GM19035 (cell line): Measurements from ENCODE around the gene PHACTR4.
A peak's percentile ranks its signal among the peaks of the same experiment; 100 is the strongest.
"Not testable (repeated sequence)": the region's sequence is repeated elsewhere in the genome, so short reads cannot be mapped to it uniquely, and the experiment has no call there.

Source experiments
- ATAC-seq: cut with Tn5 transposase; IDR thresholded peaks from one replicate; pipeline ENCODE4 v1.9.1; 2021; ENCODE audit not compliant: unreplicated experiment

PHACTR4 gene

DNA sequence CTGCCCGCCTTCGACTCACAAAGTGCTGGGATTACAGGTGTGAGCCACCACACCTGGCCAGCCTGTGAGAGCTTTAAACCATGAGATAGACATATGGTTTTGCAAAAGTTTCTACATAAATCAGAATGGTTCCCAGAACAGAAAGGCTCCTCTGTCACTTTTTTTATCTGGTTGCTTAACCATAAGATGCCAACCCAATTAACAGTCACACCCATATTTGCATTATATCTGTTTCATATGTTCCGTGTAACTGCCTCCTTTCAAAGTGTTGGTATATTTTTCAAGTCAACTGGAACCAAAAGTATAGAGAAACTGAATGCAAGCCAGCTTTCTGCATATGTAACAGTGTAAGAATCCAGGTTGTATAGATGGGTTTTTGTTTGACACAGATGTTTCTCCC lies 112.6 kb downstream of the PHACTR4 start:
- ATAC-seq = no peak

- ATAC-seq = no peak
Observed at GRCh38 chr1:28482702-28483101, 113.2 kb downstream of the PHACTR4 start.

DNA sequence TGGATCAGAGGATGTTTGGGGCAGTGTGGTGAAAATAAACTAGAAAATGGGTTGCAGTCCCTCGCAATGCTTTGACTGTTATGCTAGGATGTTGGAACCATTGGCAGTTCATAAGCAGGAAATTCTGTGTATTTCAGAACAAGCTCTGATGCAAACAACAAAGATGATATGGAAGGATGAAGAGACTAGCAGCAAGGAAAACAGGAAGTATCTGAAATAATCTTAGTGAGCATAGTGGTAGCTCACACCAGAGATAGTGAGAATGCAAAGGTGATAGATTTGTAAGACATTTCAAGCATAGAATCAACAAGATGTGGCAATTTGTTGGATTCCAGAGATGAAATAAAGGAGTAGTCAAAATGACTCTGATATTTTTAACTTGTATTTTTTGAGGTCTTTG lies 125.2 kb downstream of the PHACTR4 start:
- no peak for ATAC-seq

DNA sequence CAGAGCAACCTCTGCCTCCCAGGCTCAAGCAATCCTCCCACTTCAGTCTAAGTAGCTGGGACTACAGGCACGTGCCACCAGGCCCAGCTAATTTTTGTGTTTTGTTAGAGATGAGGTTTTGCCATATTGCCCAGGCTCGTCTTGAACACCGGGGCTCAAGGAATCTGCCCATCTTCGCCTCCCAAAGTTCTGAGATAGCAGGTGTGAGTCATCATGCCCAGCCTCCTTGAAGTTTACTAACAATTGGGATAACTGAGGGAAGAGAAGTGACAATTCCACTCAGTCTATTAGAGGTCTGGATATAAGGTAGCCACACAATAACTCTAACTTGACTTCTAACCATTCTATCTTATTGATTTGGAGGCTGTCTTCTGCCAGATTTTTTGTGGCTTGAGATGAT lies 130.0 kb downstream of the PHACTR4 start:
- ATAC-seq = no peak

- no peak for ATAC-seq
Observed at GRCh38 chr1:28501925-28502324, 132.4 kb downstream of the PHACTR4 start.

DNA sequence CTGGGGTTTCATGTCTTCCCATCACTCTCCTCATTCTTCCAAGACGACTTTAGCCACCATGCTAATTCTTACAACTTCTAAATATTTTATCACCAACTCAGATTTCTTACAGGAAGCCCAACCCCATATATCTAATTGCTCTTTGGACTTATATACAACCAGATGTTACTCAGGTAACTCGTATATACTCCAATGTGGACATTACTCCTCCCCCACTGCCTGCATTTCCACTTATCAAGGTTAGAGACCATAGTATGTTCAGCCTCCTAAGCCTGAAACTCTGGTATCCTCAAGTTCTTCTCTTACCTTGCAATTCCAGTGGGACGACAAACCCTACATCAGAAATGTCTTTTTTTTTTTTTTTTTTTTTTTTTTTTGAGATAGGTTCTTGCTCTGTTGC lies 133.6 kb downstream of the PHACTR4 start:
- ATAC-seq = no peak

DNA sequence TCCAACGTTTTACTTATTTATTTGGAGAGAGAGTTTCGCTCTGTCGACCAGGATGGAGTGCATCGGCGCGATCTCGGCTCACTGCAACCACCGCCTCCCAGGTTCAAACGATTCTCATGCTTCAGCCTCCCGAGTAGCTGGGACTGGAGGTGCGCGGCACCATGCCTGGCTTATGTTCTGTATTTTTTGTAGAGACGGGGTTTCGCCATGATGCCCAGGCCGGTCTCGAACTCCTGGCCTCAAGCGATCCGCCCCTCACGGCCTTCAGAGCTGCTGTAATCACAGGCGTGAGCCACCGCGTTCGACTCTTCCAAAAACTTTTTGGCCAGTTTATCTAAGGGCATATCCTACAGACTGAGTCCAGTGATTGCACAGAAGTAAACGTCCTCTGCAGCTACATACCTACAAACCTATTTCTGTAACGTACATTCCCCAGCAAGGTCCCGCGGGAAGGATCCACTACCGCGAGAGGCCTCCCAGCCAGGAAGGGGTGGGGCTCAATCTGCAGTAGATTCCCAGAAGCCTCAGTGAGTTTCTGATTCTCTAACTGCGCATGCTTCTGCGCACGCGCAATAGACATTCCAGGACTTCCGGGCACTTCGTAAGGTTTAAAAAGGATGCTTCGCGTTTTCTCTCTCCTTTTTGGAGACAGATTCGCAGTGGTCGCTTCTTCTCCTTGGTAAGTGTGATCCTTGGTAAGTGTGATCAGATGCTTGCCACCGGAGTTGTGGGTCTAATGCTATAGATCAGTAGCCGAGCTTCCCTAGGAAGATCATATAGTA lies 136.1 kb downstream of the PHACTR4 start, which contains the start of gene RCC1:
TSS of gene RCC1 (plus strand) at position 638 of the 782 bp plus-strand sequence. CDS start 23,824 bp downstream, outside the sequence.
- ATAC-seq = peak; percentile 85

DNA sequence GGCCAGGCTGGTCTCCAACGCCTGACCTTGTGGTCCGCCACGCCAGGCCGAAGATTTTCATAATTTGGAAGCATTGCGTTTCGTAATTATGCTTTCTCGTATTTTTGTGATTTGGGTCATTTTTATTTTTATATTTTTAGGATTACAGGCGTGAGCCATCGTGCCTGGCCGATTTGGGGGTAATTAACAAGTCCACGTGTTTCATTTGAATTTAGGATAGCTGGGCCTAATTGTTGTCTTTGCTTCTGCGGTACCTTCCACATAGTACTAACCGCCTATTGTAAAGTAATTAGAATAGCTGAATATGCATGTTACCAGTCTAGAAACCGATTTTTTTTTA lies 137.3 kb downstream of the PHACTR4 start:
- ATAC-seq = no peak

GRCh38 chr1:28507247-28507645 lies 137.7 kb downstream of the PHACTR4 start:
- ATAC-seq = no peak

- no peak for ATAC-seq
Observed at GRCh38 chr1:28507646-28508434, 138.3 kb downstream of the PHACTR4 start.

- no peak for ATAC-seq
Observed at GRCh38 chr1:28508435-28508754, 138.9 kb downstream of the PHACTR4 start.

DNA sequence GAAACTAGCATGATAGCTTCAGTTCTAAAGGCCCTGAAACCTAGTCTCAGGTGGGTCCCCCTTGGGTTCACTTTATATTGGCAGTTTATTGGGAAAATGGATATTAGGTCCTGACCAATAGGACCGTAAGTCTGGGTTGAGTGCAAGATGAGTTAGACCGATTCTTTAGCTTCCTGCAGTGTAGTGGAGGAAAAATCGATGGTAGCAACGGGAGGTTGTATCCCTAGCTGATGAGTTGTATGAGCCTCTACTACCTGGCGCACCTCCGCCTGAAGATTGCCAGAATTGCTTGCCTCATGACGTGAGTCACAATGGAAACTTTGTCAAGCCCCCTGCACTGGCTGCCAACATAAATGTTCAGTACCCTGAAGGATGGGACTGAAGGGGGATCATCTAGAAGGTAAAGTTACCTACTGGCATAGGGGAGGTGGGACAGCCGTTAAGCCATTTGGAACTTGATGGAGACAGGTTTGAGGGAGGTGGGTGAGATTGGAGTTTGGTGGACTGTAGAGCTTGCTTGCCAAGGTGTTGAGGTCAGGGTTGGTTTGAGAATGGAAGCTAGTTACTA lies 140.2 kb downstream of the PHACTR4 start:
- ATAC-seq = no peak

GRCh38 chr1:28510273-28510969 lies 140.9 kb downstream of the PHACTR4 start:
- no peak for ATAC-seq

DNA sequence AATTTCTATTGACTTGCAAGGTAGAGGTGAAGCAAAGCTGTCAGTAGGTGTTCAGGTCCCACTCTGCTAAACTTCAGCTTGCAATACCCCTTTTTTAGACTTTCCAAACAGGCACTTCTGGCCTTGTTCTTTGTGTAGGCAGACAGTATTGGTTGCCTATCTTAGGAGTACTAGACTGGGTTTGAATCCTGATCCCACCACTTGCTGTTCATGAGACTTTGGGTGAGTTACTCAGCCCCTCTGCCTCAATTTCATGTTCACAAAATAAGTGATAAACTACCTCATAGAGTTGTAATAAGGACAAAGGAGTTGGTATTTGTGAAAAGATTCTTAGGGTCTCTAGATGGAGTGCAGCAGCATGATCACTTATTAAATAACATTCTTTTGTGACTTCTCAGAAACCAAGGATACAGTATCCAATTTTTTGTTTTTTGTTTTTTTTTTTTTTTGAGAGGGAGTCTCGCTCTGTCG lies 141.5 kb downstream of the PHACTR4 start:
- no peak for ATAC-seq

DNA sequence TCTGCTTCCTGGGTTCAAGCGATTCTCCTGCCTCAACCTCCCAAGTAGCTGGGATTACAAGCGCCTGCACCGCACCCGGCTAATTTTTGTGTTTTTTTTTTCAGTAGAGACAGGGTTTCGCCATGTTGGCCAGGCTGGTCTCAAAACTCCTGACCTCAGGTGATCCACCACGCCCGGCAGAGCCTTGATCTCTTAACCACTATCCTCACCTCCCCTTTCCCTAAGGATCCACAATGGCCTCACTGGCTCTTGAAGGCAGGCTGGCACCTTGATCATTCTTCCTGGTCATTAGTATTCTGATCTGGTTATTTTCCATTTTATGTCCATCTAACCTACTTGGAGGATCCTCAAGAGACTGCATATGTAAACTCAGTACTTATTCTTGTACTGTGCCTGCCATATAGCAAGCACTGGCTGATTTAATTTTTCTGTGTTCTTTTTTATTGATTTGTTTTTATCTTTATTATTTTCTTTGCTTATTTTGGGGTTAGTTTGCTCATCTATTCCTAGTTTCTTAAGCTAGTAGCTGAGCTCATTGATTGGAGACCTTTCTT lies 142.6 kb downstream of the PHACTR4 start:
- ATAC-seq = no peak

- not testable (repeated sequence) for ATAC-seq
Observed at GRCh38 chr1:28514445-28514933, 144.9 kb downstream of the PHACTR4 start.

DNA sequence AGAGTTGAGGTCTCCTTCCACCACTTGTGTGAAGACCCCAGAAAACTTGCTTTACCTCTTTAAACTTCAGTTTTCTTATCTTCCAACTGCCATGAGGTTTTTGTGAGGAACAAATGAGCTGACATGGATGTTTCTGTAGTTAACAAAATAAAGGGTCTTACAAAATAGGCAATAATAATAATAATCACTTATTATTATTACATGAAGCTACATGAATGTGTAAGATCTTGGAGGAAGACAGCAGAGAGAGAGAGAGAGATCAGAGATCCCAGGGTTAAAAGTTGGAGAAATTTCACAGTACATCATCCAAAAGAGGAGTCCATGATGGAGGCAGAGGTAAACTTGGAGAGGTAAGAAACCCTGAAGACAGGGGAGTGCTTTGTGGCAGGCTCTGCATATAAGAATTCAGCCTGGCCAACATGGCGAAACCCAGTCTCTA lies 147.0 kb downstream of the PHACTR4 start:
- no peak for ATAC-seq

GRCh38 chr1:28517649-28517999 lies 148.1 kb downstream of the PHACTR4 start:
- ATAC-seq = peak; percentile 6

GRCh38 chr1:28518000-28518744 lies 148.6 kb downstream of the PHACTR4 start:
- peak; percentile 81 for ATAC-seq

DNA sequence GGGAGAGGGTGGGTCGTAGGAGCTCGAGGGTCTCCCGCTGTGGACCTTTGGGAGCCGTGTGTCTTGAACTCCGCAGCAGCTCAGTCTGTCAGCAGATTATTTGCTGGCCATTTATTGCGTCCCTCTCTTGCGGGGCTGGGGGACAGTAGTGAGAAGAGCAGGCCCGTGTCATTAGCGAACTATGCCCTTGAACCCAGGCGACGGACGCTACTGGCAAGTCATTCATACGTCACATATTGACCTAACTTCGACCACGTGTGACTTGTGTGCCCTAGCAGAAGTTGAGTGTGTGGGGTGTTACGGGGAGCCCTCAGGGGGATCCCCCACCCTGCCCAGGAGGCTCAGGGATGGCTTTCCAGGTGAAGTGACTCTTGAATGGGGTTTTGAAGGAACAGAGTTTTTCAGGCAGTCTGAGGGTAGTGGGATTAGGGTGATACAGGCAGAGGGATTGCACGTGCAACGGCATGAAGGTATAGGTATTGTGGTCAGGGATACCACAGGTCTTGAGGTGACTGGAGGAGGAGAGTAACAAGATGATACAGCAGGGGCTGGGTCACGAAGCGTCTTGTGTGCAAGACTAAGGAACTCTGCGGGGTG lies 149.3 kb downstream of the PHACTR4 start:
- peak; percentile 11 for ATAC-seq
